Astrocyte (in vitro differentiated cells and primary cell): ENCODE measurements around the gene SCNN1B.

ENCODE experiments used
- CTCF ChIP-seq: IDR thresholded peaks from 2 replicates; pipeline ENCODE4 v1.5.1; 2011; ENCODE audit warnings: low read depth, mild to moderate bottlenecking, inconsistent platforms, low read length, moderate library complexity; ENCODE audit not compliant: insufficient read depth
- EZH2 ChIP-seq: IDR thresholded peaks from 2 replicates; pipeline ENCODE4 v1.6.1; 2012; ENCODE audit warnings: mild to moderate bottlenecking, low read length, inconsistent platforms; ENCODE audit not compliant: insufficient read depth

GRCh38 chr16:23317751-23318150 lies 15.6 kb downstream of the SCNN1B start:
- TF ChIP-seq CTCF (no peak), EZH2 (no peak)
